GM12801 (cell line): Measurements from ENCODE around the gene TBX5.

ENCODE experiments used
- CTCF ChIP-seq: IDR thresholded peaks from one replicate; pipeline ENCODE4 v1.5.1; 2011; ENCODE audit warnings: control low read depth; ENCODE audit not compliant: insufficient read length; ENCODE audit errors: extremely low read depth

The TBX5 gene

GRCh38 chr12:114440270-114441038, 34.5 kb upstream of the TBX5 start:
- TF ChIP-seq CTCF, result no peak

- TF ChIP-seq CTCF, result no peak
Observed at GRCh38 chr12:114439817-114440216, 33.9 kb upstream of the TBX5 start.

GRCh38 chr12:114439261-114439683, 33.3 kb upstream of the TBX5 start:
- TF ChIP-seq CTCF, result no peak

- TF ChIP-seq CTCF, result no peak
Observed at GRCh38 chr12:114438635-114439256, 32.8 kb upstream of the TBX5 start.

- no peak for TF ChIP-seq CTCF
Observed at GRCh38 chr12:114434341-114434740, 28.4 kb upstream of the TBX5 start.

- TF ChIP-seq CTCF, result no peak
Observed at GRCh38 chr12:114431902-114432301, 26.0 kb upstream of the TBX5 start.

- no peak for TF ChIP-seq CTCF
Observed at GRCh38 chr12:114430306-114430705, 24.4 kb upstream of the TBX5 start.
